22Rv1 (cell line): ENCODE results near the gene SRGAP1.

ENCODE experiments used
- H3K27ac ChIP-seq: fragments of 450-650 bp; 2 replicates; pipeline ENCODE4 v1.5.1; 2017
- ZFX ChIP-seq: fragments of 450-650 bp; IDR thresholded peaks from 2 replicates; pipeline ENCODE4 v1.6.1; 2017; ENCODE audit warnings: antibody characterized with exemption, borderline replicate concordance
- TF ChIP-seq, protein P1 (sequence below): fragments of 450-650 bp; IDR thresholded peaks from 2 replicates; pipeline ENCODE4 v1.5.1; 2017; ENCODE audit warnings: mild to moderate bottlenecking

The SRGAP1 gene

DNA sequence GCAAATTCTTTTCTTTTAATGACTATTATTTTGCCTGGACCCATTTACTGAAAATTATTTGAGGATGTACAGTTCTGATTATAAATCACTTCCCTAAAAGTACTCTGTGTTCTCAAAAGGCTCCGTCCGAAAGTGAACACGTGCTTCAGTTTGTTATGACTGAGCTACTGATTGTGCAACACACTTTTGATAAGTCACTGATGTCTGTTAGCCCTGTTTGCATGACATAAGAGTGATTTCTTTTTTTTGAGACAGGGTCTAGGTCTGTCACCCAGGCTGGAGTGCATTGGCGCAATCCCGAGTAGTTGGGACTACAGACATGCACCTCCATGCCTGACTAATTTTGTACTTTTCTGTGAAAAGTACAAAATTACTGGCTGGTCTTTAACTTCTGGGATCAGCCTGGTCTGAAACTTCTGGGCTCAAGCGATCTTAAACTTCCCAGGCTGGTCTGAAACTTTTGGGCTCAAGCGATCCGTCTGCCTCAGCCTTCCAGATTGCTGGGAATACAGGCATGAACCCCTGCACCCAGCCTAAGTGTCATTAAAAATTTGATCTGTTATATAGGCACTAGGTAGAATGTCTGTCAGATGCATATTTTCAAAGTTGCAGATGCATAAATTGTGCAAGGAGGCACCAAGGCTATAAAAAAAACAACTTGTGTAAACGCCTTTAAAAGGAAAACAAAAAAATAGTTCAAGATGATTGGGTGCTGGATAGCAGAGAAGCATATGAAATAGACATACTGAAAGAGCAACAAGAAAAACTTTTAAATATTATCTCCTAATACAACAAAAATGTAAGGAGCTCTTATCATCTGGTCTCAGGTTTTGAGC lies 111.5 kb downstream of the SRGAP1 start:
- H3K27ac ChIP-seq = no peak overlapping the region

DNA sequence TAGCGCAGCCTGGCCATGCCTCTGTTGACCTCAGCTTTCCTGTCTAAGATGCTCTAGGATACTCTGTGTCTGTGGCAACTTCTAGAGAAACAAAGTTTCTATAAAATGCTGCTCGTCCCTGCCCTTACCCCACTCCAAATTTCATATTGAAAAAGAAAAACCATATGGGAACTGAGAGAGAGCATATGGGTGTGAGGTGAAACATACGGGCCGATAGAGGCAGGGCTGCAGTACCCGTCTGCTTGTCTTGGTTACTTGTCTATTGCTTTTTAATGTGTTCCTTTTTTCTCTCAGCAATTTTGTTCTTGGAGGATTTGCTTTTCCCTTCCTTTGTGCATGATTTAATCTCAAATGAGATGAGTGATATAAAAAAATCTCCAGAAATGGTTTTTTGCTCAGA lies 113.0 kb downstream of the SRGAP1 start:
- TF ChIP-seq, protein P1, sequence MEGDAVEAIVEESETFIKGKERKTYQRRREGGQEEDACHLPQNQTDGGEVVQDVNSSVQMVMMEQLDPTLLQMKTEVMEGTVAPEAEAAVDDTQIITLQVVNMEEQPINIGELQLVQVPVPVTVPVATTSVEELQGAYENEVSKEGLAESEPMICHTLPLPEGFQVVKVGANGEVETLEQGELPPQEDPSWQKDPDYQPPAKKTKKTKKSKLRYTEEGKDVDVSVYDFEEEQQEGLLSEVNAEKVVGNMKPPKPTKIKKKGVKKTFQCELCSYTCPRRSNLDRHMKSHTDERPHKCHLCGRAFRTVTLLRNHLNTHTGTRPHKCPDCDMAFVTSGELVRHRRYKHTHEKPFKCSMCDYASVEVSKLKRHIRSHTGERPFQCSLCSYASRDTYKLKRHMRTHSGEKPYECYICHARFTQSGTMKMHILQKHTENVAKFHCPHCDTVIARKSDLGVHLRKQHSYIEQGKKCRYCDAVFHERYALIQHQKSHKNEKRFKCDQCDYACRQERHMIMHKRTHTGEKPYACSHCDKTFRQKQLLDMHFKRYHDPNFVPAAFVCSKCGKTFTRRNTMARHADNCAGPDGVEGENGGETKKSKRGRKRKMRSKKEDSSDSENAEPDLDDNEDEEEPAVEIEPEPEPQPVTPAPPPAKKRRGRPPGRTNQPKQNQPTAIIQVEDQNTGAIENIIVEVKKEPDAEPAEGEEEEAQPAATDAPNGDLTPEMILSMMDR = no peak
- no peak for TF ChIP-seq ZFX
- H3K27ac ChIP-seq = no peak overlapping the region

More for the DNA sequence above, 111.5 kb downstream of the SRGAP1 start:
- no peak for TF ChIP-seq ZFX
- TF ChIP-seq, protein P1 = no peak

DNA sequence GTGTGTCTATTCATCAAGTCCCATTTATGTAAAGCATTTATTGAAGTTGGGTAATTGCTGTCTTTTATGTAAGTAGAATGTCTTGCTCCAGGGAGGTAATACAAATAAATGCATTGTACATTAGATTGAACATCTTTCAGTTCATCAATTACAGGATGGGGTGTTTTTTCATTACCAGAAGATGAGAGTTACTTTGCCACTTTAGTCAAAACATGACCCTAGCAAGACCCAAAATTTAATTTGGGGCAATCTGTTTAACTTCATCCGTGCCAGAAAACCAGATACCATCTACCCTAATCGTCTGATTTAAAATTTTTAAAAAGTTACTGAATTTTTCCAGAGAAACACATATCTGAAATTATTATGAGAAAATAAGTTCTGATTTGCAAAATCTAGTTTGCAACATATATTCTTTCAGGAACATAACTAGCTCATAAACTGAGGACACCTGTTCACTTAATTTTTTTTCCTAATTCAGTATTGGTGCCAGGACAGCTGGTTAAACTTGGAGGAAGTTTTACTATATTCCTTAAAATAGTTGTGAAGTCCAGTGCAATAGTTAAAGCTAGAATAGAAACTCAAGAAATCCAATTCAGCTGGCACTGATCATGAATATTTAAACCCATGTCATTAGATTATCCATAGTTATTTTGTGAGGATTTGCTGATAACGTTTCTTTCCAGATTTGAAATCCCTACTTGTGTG lies 114.5 kb downstream of the SRGAP1 start:
- no peak overlapping the region for H3K27ac ChIP-seq
- TF ChIP-seq ZFX = no peak

DNA sequence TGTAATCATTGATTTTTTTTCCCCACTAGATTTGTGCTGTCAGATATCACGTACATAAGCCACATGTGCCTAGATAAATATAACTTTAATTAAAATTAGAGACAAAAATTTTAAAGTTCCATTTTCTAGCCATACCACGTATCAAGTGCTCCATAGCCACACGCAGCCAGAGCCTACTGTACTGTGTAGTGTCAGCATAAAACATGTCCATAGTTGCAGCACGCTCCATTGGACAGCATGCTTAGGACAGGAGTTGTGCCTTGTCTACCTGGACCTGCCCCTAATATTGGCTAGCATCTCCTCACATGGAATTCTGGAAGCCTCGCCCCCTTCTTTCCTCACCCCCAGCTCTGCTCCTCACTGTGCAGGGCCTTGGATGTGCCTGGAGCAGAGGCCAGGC lies 116.5 kb downstream of the SRGAP1 start:
- TF ChIP-seq, protein P1 = no peak
- no peak for TF ChIP-seq ZFX
- H3K27ac ChIP-seq = no peak overlapping the region

DNA sequence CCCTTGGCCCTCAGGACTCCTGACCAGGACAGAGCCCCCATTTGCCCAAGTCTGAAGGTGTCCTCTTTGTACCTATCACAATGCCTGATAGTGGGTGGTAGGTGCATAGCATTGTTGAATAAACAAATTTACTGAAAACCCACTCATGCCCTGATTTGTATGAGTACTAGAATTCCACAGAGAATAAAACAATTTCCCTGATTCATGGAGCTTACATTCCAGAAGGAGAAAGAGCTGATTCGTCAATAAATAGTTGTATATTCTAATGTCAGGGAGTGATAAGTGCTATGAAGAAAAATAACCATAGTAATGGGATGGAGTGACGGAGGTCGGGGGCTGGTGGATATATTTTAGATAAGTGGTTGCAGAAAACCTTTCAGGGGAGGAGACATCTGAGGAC lies 117.0 kb downstream of the SRGAP1 start:
- H3K27ac ChIP-seq = no peak overlapping the region
- TF ChIP-seq, protein P1 = no peak
- no peak for TF ChIP-seq ZFX

DNA sequence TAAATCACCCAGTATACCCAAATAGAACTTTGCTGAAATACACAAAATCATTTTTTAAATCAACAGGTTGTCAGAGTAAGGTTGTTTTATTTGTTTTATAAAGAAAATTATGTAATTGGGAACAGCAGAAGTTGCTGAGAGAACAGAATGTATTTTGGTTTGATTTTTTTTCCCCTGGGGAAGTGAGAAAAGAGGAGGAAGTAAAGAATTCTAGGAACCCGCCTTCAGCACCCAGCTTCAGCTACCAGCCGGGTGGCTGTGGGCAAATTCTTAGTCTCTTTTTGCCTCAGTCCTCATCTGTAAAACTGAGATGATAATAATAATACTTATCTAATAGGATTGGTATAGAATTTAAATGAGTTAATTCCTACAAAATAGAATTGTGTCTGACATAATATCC lies 119.4 kb downstream of the SRGAP1 start:
- no peak for TF ChIP-seq ZFX
- TF ChIP-seq, protein P1 = no peak
- H3K27ac ChIP-seq = no peak overlapping the region

- no peak overlapping the region for H3K27ac ChIP-seq
- no peak for TF ChIP-seq ZFX
- TF ChIP-seq, protein P1 = no peak
These were observed 119.8 kb downstream of the SRGAP1 start for GRCh38 chr12:63964301-63964700.
